OCI-M2 (cell line): ENCODE measurements around the gene TMEM196.

Source experiments
- DNase-seq: peaks from one replicate; lab custom pipeline; 2025; ENCODE audit not compliant: unreplicated experiment; lab: John Stamatoyannopoulos, UW

TMEM196 gene

DNA sequence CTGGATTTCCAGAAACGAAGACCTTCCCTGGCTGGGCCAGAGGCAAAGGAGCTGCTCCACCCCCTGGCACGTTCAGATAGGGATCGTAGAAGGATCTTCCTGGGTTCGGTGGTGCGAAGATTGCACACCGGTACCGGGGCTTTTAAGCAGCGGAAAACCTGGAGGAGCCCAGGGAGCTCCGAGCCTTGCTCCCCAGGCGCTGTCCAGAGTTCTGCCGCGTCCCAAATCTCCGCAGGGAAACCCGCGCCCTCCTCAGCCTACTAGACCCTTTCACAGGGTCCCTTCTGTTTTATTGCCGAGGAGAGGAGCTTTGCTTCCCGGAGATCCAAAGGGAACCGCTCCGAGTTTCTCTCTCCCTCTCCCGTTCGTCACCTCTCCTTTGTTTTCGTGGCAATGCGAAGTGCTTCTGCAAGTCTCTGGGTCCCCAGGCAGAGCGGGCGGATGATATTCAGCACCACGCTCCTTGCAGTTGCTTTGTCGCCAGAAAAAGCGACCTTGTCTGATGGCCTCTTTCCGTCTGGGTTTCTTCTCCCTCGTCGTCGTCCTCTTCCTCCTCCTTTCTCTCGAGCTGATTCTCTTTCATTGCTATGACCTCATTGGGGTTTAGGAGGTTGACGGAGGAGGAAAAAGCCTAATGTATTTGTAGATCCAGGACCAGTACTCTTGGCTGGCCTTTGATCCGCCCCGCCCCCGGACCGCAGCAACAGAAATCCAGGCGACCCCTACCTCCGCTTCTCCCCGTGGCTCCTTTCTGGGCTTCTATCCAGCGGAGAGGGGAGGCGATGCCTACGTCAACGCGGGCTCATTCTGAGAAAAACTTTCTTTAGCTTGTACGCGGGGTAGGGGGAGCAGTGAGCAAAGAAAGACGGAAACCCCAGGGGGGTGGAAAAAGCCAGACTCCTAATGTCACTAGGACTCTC, at the start of gene TMEM196:
TSS of gene TMEM196 (minus strand) at position 777 of the 920 bp plus-strand sequence. CDS start 921 bp downstream, outside the sequence.
- no peak for DNase-seq

DNA sequence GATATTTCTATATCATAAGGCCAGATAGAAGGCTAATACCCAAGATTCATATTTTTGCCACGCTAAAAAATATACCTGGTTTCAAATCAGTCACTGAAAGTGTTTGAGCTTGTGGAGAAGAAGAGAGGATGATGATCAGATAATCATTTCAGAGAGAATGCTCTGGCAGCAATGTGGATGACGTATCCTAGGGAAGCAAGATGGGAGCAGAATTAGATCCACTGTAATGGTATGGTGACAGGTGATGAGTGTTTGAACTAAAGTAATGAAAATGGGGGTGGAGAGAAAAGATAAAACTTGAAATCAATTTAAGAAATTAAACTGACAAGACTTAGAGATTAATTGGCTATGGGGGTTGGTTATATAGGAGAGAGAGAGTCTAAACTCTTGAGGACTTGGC, 42.7 kb upstream of the TMEM196 start:
- DNase-seq = no peak

DNA sequence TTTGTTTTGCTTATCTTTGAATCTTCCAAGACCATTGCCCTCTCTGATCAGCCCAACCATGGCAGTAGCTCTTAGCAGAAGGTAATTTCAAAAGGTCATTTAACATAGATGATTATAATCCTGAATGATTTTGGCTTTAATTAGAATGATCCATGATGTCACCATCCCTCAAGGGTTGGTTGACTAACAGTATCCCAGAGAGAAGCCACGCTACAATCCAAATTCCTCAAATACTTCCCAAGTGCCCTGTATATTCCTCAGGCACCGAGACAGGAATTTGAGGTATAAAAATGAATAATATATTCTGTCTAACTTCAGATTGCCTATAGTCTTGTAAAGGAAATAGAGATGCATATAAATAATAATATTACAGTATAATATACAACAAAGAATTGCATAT, 42.1 kb upstream of the TMEM196 start:
- no peak for DNase-seq

DNA sequence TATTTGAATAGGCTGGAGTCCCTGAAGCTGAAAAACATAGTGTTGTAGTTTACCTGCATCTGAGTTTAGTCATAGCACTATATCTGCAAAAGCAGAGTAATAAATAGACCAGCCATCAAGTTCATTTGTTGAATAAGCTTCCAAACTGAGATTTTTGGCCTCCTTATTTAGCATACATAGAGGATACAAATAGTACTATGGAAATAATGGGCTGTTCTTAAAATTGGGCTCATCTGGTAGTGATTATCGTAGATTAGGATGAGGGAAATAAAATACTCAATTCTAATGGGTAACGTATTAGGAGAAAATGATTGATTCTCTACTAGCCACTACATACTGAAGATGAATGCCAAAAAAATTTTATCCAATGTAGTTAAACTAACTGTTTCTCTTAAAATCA, 41.4 kb upstream of the TMEM196 start:
- no peak for DNase-seq

DNA sequence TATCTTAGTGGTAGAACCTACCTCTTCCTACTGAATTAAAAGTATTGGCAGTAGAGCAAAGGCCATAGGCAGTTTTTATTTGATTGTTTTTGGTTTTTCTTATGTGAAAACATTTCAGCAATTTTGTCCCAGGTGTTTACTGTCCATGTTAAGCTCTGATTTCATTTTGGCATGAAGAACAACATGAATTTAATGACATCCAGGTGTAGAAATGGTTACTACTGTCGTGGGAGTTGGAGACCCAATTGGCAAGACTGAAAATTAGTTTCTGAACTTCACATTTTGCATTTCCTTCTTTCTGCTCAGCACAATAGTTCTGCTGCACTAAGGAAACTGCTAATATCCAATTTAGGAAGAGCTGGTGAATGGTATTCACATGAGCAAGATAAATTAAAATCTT, 38.0 kb upstream of the TMEM196 start:
- no peak for DNase-seq

DNA sequence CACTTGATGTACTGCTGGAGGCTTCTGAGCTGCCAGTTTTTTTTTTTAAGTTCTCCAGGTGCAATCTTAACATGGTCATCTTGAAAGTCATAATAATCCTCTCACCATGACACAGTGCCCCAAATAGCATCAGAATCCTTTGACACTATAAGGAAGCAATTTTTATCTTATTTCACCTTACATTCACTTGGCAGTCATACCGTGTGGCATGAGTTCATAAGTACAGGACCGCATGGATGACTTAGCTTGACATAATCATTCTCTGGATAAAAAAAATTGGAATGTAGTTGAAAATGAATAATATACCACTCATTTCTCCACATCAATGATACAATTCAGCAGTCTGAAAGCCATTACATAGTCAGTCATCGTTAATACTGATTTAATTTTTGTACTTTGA, 25.6 kb upstream of the TMEM196 start:
- DNase-seq = no peak

DNA sequence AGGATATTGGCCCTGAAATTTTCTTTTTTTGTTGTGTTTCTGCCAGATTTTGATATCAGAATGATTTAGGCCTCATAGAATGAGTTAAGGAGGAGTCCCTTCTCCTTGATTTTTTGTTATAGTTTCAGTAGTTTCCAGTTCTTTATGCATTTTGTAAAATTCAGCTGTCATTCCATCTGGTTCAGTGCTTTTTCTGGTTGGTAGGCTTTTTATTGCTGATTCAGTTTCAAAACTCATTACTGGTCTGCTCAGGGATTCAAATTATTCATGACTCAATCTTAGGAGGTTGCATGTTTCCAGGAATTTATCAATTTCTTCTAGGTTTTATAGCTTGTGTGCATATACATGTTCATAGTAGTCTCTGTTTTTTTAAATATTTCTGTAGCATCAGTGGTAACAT, 10.1 kb upstream of the TMEM196 start:
- DNase-seq = no peak

DNA sequence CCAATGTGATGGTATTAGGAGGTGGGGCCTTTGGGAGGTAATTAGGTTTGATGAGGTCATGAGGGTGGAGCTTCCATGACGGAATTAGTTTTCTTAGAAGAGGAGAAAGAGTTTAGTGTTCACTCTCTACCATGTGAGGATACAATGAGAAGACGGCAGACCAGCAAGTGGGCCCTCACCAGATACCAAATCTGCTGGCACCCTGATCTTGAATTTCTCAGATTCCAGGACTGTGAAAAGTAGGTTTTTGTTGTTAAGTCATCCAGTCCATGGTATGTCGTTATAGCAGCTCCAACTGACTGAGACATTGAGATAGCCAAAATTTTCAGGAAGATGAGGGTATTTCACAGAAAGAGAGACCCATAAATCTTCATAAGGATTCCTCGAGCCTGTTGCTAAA, 3.6 kb upstream of the TMEM196 start:
- DNase-seq = no peak

DNA sequence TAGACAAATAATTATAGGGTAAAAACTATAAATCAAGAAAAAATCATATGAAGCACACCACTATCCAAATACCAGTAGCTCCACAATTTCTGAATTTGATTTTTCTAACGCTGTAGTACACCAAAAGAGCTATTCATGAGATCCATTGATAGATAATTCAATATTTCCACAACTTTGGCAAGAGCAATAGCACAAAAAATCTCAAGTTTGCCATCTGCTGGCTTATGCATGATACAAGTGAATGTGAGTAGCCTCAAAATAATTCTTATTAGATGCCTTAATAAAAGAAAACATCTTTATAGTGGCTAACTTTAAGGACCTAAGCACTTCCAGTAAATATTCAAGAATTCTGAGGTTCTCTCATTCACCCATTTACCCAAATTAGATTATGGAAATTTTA, 2.2 kb upstream of the TMEM196 start:
- no peak for DNase-seq

DNA sequence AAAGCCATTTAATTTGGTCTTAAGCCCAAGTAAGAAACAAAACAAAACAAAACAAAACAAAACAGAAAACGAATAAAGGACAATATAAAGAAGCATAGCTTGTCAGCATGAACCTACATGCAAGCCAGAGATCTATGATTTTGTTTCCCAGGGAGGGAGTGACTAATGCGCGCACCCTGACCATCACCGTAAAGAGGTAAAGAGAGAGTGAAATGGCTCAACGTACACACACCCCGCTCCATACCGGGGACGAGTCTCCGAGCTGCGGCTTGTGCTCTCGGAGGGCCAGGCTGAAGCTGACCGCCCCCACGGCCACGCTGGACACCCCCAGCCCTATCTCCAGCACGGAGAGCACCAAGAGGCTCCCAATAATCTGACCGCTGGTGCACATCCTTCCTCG, 1.1 kb downstream of the TMEM196 start:
- DNase-seq = no peak

DNA sequence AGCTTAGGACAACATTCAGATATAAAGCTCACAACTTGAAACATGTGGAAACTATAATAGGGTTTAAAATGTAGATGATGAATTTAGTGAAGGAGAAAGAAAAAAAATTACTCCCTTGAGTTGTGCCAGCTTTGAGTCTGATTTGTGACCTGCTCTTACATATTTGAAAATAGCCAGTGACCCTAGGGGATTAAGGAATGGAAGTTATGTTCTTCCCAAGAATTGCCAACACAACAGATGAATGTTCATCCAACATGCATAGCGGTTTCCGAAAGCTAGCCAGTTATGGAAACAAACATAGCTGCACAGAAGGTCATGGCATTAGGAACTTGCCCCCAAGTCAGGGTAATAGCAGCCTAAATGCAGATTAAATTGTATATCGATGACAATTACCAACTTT, 10.8 kb downstream of the TMEM196 start:
- DNase-seq = no peak

DNA sequence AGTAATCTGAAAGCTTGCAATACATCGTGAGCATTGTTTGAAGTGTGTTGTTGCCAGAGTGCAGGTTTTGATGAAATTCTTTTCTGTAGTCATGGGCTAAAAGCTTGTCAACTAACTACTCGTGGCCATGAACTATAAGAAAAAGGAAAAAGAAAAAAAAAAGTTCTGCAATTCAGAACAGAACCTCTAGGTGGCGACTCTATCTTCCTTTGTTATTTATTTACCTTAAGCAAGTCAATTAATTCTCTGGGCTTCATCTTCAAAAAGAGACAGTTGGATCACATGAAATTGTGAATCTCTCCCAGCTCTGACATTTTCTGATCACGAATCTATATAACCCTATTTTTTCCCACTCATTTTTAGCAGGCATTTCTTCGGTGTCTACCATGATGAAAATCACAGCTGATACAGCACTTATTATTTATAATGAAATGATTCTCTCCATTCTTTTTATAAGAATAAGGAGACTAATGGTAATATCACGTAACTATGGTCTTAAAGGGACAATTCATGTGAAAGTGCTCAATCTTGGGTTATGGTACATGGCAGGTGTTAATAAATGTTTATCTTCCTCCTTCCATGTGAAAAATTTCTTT, 18.8 kb downstream of the TMEM196 start:
- peak; percentile 40 for DNase-seq

DNA sequence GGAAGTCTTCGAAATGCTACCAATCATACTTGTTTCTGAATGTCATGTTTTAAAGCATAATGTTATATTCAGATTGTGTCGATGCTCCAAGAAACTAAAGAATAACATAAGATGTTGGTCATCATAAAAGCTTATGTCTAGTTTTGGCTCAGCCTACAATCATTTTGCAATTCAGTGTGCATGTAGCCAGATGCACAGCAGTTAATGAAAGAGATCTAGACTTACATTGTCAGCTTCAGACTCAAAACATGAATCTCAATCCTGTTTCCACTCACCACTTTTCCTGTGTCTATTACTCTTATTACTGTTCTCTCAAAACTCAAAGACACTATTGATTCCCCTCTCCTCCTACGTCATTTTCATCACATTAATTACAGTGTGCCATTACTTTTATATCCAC, 21.4 kb downstream of the TMEM196 start:
- DNase-seq = no peak

DNA sequence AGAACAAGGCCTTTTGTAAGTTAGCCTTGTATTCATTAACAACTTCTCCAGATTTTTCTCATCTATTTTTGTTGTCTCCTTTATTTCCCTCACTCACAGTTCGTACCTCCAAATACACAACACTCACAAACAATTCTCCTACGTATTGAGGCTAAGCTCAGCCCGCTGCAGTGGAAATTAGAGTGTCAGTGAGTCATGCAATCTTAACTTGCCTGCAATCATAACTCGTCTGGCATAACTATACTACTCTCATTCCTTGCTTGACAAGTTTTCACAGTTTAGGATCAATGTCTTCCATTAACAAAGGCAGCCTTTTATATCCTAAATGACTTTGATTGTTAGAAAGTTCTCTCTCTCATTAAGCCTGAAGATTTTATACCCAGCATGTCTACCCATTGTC, 23.8 kb downstream of the TMEM196 start:
- no peak for DNase-seq

DNA sequence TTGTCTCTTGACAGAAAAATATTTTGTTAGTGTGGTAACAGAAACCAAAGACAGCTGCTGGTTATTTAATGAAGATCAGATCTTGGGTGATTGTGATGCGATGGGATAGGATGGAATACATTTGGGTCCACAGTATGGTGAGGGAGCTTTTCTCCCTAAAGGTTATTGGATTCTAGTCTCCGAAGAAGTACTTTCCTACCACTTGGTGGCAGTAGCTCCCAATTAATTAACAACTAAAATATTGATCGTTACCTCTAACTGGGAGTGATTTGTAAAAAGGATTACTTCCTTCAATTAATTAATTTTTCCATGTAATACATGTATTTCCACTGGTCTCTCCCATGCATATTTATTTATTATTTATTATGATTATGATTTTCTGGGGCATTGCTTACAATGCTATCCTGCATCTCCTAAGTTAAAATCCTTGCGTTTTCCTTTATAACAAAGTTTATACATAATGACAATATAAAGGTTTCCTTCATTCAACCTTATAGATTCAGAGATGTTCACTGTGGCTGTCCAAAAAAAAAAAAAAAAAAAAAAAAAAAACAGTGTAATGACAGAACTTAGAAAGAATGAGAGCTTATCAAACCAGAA, 25.6 kb downstream of the TMEM196 start:
- no peak for DNase-seq

DNA sequence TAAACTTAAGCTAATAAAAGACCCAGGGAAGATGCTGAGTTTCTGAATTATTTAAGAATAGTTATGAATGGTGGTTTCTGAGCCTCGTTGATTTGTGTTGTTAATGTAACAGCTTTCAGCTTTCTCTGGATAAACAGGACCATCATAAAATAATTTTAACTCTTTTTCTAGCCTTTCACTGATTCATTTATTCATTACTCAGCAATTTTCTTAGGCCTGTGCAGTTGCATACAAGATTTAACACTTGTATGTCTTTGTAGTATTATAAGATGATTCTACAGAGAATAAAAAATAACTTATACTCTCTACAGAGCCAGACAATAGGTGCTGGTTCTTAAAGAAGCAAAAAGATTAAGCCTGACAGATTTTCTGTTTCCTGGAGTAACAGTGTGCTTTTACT, 29.3 kb downstream of the TMEM196 start:
- no peak for DNase-seq

DNA sequence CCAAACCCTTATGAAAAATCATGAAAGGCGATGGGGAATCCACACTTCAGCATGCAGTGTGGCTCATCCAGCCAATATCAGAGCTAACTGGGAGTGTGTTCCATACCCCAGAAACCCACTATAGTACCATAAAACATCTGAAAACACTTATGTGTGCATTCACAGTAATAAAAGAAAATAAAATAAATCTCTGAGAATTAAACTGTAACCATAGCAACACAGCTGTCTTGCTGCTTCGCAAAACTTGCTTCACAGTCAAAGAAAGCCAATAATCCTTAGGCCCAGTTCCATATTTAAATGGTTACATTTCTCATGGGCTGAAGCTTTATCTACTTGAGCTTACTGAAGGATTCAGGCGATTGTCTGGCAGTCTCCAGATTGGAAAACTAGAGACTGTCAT, 44.7 kb downstream of the TMEM196 start:
- DNase-seq = no peak

DNA sequence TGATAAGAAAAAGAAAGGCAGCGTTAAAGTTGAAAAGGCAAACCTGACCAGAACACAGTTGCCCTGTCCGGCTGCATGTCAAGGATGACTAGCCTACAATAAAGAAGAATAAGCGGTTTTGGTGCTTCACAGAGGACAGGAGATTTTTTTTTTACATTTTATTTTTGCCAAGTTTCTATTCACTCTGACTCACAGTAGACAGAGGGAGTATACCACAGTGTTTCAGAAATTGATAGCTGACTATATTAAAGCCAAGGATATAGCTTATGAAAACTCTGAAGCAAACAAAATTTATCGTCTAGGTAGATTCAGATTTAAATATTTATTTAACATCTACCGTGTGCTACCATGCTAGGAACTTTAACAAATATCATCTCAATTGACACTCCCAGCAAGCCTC, 47.6 kb downstream of the TMEM196 start:
- no peak for DNase-seq

DNA sequence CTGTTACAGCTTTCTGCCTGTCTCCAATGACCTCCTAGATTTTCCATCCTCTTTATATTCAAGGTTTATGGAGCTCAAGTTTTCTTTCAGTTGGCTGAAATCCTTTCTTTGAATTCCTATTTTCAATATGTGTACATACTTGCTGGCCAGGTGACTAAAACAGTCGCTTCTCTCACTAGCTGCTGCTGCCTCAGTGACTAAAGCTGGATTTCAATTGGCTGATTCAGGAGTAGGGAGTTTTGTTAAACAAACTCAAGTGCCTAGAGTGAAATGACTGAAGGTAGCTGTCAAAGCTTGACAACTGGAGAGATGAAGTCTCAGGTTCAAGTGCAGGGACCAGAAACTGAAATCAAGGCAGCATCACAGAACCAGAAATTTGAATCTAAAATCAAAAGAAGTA, 57.9 kb downstream of the TMEM196 start:
- DNase-seq = no peak

DNA sequence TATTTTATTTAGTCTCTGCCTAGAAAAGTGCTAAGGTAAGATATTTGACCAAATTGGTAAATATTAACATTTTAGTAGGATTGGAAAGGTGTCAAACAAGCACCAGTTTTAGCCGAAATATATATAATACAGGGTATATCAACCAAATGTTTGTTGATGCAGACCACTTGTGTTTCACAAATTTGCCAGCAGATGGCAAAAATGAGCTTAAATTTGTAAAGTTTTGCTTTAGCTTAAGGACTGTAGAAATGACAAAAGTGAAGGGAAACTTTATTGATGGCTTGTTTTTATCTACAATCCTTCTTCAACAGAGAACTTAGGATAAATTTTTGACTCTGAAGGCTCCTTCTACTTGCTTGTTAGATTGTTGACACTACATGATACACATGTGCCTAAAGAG, 59.7 kb downstream of the TMEM196 start:
- no peak for DNase-seq

DNA sequence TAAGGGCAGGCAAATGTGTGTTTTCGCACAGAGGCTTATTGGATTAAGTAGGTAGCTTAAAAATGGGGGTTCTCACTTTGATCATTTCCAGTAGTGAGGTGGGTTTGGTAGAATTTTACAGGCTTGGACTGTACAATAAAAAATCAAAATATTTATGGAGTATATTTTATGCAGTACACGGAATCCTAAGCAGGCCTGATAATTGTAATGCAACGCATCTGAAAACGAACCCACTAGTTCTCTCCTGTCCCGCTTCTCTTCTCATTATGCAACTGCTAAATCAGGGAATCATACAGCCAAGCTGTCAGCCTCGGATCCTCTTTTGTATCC, 64.2 kb downstream of the TMEM196 start:
- DNase-seq = no peak
